ENCODE data around the gene FKBP10.
A peak's percentile ranks its signal among the peaks of the same experiment; 100 is the strongest.
"Not testable (repeated sequence)": the region's sequence is repeated elsewhere in the genome, so short reads cannot be mapped to it uniquely, and the experiment has no call there.

Gene FKBP10

GRCh38 chr17:41836550-41837196 lies 23.9 kb downstream of the FKBP10 start:
- TF ChIP-seq, protein P1, sequence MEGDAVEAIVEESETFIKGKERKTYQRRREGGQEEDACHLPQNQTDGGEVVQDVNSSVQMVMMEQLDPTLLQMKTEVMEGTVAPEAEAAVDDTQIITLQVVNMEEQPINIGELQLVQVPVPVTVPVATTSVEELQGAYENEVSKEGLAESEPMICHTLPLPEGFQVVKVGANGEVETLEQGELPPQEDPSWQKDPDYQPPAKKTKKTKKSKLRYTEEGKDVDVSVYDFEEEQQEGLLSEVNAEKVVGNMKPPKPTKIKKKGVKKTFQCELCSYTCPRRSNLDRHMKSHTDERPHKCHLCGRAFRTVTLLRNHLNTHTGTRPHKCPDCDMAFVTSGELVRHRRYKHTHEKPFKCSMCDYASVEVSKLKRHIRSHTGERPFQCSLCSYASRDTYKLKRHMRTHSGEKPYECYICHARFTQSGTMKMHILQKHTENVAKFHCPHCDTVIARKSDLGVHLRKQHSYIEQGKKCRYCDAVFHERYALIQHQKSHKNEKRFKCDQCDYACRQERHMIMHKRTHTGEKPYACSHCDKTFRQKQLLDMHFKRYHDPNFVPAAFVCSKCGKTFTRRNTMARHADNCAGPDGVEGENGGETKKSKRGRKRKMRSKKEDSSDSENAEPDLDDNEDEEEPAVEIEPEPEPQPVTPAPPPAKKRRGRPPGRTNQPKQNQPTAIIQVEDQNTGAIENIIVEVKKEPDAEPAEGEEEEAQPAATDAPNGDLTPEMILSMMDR (IDR thresholded peaks at IDR 0.05; ENCODE audit: low read depth, low read length): no peak
- TF ChIP-seq MYC (IDR thresholded peaks at IDR 0.05; ENCODE audit: low read depth, low read length) (no peak), POLR2A (IDR thresholded peaks at IDR 0.05; ENCODE audit: extremely low read depth, insufficient read length) (no peak)
- TF ChIP-seq, protein P2, sequence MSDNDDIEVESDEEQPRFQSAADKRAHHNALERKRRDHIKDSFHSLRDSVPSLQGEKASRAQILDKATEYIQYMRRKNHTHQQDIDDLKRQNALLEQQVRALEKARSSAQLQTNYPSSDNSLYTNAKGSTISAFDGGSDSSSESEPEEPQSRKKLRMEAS (IDR thresholded peaks at IDR 0.05; ENCODE audit: low read depth, low read length): no peak
- no peak for DNase-seq (ENCODE audit: low read depth)
- H3K4me3 ChIP-seq (ENCODE audit: low read depth, low read length): peak overlapping the region; percentile 51

DNA sequence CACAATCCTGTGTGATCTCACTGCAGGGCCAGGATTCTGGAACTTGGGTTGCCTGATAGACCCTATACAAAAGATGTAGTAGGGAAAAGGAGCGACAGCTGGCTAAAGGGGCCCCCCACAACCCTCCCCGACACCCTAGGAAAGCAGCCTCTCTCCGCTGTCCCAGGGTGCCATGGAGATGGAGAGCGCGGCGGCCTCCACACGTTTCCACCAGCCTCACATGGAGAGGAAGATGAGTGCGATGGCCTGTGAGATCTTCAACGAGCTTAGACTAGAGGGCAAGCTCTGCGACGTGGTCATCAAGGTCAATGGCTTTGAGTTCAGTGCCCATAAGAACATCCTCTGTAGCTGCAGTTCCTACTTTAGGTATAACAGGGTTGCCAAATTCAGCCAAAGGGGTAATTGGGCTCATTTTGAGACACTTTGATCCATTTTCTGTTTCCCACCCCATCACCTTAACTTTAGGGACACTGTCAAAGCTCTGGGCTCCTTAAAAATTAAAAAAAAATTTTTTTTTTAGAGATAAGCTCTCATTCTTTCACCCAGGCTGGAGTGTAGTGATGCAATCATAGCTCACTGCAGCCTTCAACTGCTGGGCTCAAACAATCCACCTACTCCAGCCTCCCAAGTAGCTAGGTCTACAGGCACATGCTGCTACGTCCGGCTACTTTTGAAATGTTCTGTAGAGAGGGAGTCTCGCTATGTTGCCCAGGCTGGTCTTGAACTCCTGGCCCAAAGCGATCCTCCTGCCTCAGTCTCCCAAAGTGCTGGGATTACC lies 25.1 kb downstream of the FKBP10 start, which contains the start of gene KLHL10:
Gene KLHL10 (plus strand): TSS at position 65 of the 778 bp plus-strand sequence. CDS start 108 bp downstream, at position 173.
- no peak for TF ChIP-seq POLR2A (IDR thresholded peaks at IDR 0.05; ENCODE audit: extremely low read depth, insufficient read length)
- TF ChIP-seq, protein P2 (IDR thresholded peaks at IDR 0.05; ENCODE audit: low read depth, low read length): no peak
- TF ChIP-seq MYC (IDR thresholded peaks at IDR 0.05; ENCODE audit: low read depth, low read length): no peak
- TF ChIP-seq, protein P1 (IDR thresholded peaks at IDR 0.05; ENCODE audit: low read depth, low read length): no peak
- H3K4me3 ChIP-seq (ENCODE audit: low read depth, low read length): no peak within 1 kb of the TSS
- no peak for DNase-seq (ENCODE audit: low read depth)

DNA sequence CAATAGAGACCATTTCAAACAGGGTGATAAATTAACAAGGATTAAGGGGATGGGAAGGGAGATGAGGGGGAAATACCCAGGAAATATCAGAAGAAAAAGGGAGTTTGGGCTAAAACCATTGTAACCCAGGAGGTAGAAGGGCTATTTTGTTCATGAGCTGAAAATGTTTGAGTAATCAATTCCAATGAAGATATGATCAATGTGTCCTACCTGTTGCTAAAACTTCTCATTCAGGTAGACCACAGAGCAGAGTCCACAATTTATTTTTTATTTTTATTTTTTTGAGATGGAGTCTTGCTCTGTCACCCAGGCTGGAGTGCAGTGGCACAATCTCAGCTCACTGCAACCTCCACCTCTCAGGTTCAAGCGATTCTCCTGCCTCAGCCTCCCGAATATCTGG lies 26.6 kb downstream of the FKBP10 start:
- not testable (repeated sequence) for H3K4me3 ChIP-seq (ENCODE audit: low read depth, low read length); DNase-seq (ENCODE audit: low read depth)

DNA sequence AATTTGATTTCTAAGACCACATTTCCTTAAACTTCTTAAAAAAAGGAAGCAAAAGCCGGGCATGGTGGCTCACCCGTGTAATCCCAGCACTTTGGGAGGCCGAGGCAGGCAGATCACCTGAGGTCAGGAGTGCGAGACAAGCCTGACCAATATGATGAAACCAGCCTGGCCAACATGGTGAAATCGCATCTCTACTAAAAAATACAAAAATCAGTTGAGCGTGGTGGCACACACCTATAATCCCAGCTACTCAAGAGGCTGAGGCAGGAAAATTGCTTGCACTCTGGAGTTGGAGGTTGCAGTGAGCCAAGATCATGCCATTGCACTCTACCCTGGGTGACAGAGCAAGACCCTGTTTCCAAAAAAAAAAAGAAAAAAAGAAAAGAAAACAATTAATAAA lies 28.0 kb downstream of the FKBP10 start:
- not testable (repeated sequence) for DNase-seq (ENCODE audit: low read depth); H3K4me3 ChIP-seq (ENCODE audit: low read depth, low read length)

GRCh38 chr17:41844971-41845370 lies 32.2 kb downstream of the FKBP10 start:
- DNase-seq (ENCODE audit: low read depth): no peak
- TF ChIP-seq, protein P2 (IDR thresholded peaks at IDR 0.05; ENCODE audit: low read depth, low read length): no peak
- TF ChIP-seq POLR2A (IDR thresholded peaks at IDR 0.05; ENCODE audit: extremely low read depth, insufficient read length): no peak
- TF ChIP-seq MYC (IDR thresholded peaks at IDR 0.05; ENCODE audit: low read depth, low read length): no peak
- TF ChIP-seq, protein P1 (IDR thresholded peaks at IDR 0.05; ENCODE audit: low read depth, low read length): no peak
- H3K4me3 ChIP-seq (ENCODE audit: low read depth, low read length): no peak overlapping the region

DNA sequence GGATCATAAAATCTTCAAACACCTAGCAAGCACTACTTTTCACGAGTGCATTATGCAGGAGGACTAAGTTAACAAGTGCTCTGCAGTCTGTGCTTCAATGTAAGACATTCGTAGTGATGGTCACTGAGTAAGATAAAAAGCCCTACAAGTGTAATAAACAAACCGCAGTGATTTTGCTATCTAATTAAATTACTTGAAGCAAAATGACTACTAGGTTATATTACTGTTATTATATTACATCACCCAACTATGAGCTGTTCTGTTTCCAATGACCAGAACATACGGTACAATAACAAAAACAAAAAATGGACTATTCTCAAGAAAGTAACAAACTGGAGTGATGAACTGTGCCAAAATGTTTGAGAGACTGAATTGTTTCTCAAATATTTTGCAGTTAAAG lies 36.0 kb downstream of the FKBP10 start:
- TF ChIP-seq MYC (IDR thresholded peaks at IDR 0.05; ENCODE audit: low read depth, low read length) (no peak), POLR2A (IDR thresholded peaks at IDR 0.05; ENCODE audit: extremely low read depth, insufficient read length) (no peak)
- TF ChIP-seq, protein P1 (IDR thresholded peaks at IDR 0.05; ENCODE audit: low read depth, low read length): no peak
- no peak overlapping the region for H3K4me3 ChIP-seq (ENCODE audit: low read depth, low read length)
- no peak for DNase-seq (ENCODE audit: low read depth)
